ENCODE data around the gene OR2T5.

DNA sequence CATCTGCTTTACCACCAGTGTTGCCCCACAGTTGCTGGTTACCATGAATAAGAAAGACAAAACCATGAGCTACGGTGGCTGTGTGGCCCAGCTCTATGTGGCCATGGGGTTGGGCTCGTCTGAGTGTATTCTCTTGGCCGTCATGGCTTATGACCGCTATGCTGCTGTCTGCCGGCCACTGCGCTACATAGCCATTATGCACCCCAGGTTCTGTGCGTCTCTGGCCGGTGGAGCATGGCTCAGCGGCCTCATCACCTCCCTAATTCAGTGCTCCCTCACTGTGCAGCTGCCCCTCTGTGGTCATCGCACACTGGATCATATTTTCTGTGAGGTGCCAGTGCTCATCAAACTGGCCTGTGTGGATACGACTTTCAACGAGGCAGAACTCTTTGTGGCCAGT is 33.5 kb downstream of the OR2T5 start:
- TF ChIP-seq, protein P1, sequence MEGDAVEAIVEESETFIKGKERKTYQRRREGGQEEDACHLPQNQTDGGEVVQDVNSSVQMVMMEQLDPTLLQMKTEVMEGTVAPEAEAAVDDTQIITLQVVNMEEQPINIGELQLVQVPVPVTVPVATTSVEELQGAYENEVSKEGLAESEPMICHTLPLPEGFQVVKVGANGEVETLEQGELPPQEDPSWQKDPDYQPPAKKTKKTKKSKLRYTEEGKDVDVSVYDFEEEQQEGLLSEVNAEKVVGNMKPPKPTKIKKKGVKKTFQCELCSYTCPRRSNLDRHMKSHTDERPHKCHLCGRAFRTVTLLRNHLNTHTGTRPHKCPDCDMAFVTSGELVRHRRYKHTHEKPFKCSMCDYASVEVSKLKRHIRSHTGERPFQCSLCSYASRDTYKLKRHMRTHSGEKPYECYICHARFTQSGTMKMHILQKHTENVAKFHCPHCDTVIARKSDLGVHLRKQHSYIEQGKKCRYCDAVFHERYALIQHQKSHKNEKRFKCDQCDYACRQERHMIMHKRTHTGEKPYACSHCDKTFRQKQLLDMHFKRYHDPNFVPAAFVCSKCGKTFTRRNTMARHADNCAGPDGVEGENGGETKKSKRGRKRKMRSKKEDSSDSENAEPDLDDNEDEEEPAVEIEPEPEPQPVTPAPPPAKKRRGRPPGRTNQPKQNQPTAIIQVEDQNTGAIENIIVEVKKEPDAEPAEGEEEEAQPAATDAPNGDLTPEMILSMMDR (IDR thresholded peaks at IDR 0.05; ENCODE audit: insufficient read depth, low read length): no peak
- TF ChIP-seq, protein P2, sequence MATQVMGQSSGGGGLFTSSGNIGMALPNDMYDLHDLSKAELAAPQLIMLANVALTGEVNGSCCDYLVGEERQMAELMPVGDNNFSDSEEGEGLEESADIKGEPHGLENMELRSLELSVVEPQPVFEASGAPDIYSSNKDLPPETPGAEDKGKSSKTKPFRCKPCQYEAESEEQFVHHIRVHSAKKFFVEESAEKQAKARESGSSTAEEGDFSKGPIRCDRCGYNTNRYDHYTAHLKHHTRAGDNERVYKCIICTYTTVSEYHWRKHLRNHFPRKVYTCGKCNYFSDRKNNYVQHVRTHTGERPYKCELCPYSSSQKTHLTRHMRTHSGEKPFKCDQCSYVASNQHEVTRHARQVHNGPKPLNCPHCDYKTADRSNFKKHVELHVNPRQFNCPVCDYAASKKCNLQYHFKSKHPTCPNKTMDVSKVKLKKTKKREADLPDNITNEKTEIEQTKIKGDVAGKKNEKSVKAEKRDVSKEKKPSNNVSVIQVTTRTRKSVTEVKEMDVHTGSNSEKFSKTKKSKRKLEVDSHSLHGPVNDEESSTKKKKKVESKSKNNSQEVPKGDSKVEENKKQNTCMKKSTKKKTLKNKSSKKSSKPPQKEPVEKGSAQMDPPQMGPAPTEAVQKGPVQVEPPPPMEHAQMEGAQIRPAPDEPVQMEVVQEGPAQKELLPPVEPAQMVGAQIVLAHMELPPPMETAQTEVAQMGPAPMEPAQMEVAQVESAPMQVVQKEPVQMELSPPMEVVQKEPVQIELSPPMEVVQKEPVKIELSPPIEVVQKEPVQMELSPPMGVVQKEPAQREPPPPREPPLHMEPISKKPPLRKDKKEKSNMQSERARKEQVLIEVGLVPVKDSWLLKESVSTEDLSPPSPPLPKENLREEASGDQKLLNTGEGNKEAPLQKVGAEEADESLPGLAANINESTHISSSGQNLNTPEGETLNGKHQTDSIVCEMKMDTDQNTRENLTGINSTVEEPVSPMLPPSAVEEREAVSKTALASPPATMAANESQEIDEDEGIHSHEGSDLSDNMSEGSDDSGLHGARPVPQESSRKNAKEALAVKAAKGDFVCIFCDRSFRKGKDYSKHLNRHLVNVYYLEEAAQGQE (IDR thresholded peaks at IDR 0.05; ENCODE audit: insufficient replicate concordance, low read depth): no peak
- TF ChIP-seq POLR2AphosphoS5 (IDR thresholded peaks at IDR 0.05; ENCODE audit: low read depth) (no peak), SPI1 (IDR thresholded peaks at IDR 0.05; ENCODE audit: borderline replicate concordance, low read depth) (no peak), GABPA (IDR thresholded peaks at IDR 0.05; ENCODE audit: low read depth) (no peak)

All from HL-60 (cell line).